RCC 7860 (cell line): ENCODE data around the gene CC2D2A.
A peak's percentile ranks its signal among the peaks of the same experiment; 100 is the strongest.
"Not testable (repeated sequence)": the region's sequence is repeated elsewhere in the genome, so short reads cannot be mapped to it uniquely, and the experiment has no call there.

Experiments
- DNase-seq: peaks from one replicate; pipeline ENCODE4 v3.0.0-alpha.2; 2015; ENCODE audit warnings: low spot score
- FAIRE-seq: peaks from 2 replicates; lab custom pipeline; 2012; peaks lifted over from hg19 to GRCh38; lab: Jason Lieb, UNC

Gene CC2D2A

DNA sequence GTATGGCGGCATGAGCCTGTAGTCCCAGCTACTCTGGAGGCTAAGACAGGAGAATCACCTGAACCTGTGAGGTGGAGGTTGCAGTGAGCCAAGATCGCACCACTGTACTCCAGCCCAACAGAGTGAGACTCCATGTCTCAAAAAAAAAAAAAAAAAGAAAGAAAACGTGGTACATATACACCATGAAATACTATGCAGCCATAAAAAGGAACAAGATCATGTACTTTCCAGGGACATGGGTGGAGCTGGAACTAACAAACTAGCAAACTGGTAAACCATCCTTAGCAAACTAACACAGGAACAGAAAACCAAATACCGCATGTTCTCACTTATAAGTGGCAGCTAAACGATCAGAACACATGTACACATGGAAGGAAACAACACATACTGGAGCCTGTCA lies 147.7 kb downstream of the CC2D2A start:
- not testable (repeated sequence) for DNase-seq, FAIRE-seq

DNA sequence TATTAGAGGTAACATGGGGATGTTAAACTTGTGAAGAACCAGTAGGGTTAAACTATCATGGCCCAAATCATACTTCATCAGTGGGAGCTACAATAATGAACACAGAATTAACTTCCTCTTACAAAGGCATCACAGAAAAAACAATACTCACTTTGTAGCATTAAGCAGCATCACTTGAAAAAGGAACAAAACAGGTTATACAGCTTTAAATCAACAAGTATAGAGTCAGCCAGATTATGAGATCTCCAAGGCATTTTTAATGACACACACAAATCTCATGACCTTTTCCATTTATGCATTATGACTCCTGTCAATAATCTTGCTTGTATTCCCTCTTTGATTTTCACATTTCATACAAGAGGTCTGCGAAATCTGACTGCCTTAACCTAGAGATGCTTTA lies 167.1 kb downstream of the CC2D2A start:
- DNase-seq (no peak), FAIRE-seq (no peak)

DNA sequence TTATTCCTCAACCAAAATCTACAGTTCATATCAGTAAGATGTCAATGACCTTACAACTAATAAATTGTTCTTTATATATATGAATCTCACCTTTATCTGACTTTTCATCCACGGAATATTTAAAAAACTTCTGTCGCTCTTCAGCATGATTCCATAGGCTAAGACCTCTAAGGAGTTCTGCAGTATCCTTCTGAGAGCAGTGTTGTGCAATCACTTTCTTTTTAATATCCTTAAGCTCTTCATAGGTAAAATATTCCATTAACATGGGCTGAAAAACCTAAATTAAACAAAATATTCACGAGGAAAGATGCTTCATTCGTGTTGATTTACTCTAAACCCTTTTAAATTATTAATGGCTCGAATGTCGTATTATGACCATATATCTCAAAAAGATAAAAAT lies 168.7 kb downstream of the CC2D2A start:
- no peak for DNase-seq
- FAIRE-seq: no peak

DNA sequence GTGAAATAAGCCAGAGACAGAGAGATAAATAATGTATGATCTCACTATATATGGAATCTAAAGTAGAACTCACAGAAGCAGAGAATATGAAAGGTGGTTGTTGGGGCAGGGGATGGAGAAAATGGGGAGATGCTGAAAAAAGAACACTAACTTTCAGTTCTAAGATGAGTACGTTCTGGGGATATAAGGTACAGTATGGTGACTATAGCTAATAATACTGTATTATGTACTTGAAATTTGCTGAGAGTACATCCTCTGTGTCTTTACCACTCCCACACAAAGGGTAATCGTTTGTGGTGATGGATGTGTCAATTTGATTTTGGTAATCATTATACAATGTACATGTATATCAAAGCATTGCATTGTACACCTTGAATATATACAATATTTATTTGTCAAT lies 178.9 kb downstream of the CC2D2A start:
- no peak for FAIRE-seq

DNA sequence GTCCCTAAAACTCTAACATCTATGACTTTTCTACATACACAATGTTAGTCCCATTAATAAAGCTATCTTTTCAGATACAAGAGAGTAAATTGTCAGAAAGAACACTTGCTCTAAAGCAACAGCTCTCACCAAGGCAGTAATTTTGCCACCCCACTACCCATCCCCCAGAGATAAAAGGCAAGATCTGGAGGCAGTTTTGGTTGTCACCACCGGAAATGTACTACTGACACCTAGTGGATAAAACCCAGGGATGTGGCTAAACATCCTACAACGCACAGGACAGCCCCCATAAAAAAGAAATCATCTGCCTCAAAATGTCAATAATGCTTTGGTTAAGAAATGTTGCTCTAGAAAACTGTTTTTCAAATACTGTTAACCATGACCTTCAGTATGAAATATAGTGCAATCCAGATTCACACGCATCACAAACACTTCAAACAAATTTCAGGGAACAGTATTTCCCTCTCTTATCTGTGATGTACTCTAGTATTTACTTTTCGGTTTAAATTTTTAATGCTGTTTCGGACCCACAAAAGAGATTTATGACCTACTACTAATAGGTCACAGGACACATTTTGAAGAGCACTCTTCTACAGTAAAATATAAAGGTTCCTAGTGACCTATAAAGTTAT lies 180.3 kb downstream of the CC2D2A start:
- DNase-seq (peak; percentile 36), FAIRE-seq (peak; percentile 69)

More for the DNA sequence above, 178.9 kb downstream of the CC2D2A start:
- DNase-seq: no peak
